ENCODE measurements around the gene SBNO1.

Gene SBNO1

DNA sequence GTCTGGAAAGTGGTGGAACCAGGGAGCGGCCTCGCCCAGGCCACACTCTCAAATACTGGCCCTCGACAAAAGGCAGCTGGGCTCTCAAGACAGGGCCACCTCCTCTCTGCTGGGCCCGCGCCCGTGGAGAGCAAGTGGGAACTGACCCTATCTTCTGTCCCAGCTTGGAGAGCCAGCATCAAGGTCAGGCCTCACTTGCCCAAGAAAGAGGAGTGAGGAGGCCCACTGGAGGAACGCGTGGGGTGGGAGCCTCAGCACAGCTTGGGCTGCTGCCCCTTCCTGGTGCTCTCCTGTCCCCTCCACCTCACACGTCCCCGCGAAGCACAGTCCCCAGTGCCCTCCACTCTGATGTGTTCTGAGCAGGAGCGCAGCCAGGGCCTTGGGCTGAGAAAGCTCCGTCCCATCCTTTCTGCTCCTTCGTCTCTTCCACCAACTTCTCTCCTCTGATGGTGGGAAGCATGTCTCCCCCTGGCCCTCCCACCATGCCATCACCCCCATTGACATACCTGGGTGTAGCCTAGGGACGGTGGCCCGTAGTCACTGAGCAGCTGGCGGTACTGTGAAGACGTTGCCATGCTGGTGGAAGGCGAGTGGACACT lies 97.9 kb downstream of the SBNO1 start:
- Histone ChIP-seq H3K4me2 (ENCODE audit: insufficient read depth, low read length, poor library complexity, severe bottlenecking) (no peak overlapping the region), H2AFZ (ENCODE audit: low read length) (no peak overlapping the region), H3K4me3 (ENCODE audit: low read length in 2 of 2) (no peak overlapping the region), H3K79me1 (ENCODE audit: low read depth, low read length) (peaks cover 32% of the 10 kb centered on the region), H2BK12ac (ENCODE audit: low read length) (no peak overlapping the region), H4K8ac (ENCODE audit: low read depth, low read length) (no peak overlapping the region), H3K27me3 (ENCODE audit: control insufficient read depth in 3 of 3, insufficient read depth in 3 of 3, low read depth in 1 of 3, low read length in 3 of 3) (no peaks in the 10 kb centered on the region), H3K4me1 (ENCODE audit: control insufficient read depth in 2 of 2, insufficient read depth in 1 of 2, low read depth in 1 of 2, low read length in 2 of 2) (peaks cover 10 to 14% of the 10 kb centered on the region in 2 donors), H4K91ac (ENCODE audit: low read depth, low read length, poor library complexity) (no peak overlapping the region), H3K14ac (ENCODE audit: low read length) (no peak overlapping the region), H3K18ac (ENCODE audit: low read length) (no peak overlapping the region), H2BK5ac (ENCODE audit: low read length) (no peak overlapping the region), H3K23ac (ENCODE audit: low read depth, low read length, poor library complexity) (no peak overlapping the region), H2AK5ac (ENCODE audit: low read depth, low read length) (peak overlapping the region; percentile 31), H3K27ac (replicated peaks; ENCODE audit: low read length) (no peak overlapping the region), H2BK120ac (ENCODE audit: low read depth, low read length) (no peak overlapping the region), H3K4ac (ENCODE audit: low read length) (no peak overlapping the region), H3K9ac (ENCODE audit: low read depth, low read length, poor library complexity) (peak overlapping the region; percentile 61), H2BK15ac (ENCODE audit: low read length) (no peak overlapping the region), H3K36me3 (replicated peaks in 1 of 2; ENCODE audit: control insufficient read depth in 2 of 2, insufficient read depth in 2 of 2, low read length in 2 of 2) (peaks cover 44 to 68% of the 10 kb centered on the region in 2 donors), H3K9me3 (replicated peaks in 1 of 2; ENCODE audit: control insufficient read depth in 2 of 2, insufficient read depth in 1 of 2, low read depth in 1 of 2, low read length in 2 of 2) (no peaks in the 10 kb centered on the region)
- DNase-seq (ENCODE audit: low spot score) = no peak
- WGBS, 2 donors (ENCODE audit: extremely low coverage in 2 of 2, insufficient read length in 2 of 2, insufficient replicate concordance in 1 of 2) = no CpG with 5 or more reads among the region's 19 CpGs

DNA sequence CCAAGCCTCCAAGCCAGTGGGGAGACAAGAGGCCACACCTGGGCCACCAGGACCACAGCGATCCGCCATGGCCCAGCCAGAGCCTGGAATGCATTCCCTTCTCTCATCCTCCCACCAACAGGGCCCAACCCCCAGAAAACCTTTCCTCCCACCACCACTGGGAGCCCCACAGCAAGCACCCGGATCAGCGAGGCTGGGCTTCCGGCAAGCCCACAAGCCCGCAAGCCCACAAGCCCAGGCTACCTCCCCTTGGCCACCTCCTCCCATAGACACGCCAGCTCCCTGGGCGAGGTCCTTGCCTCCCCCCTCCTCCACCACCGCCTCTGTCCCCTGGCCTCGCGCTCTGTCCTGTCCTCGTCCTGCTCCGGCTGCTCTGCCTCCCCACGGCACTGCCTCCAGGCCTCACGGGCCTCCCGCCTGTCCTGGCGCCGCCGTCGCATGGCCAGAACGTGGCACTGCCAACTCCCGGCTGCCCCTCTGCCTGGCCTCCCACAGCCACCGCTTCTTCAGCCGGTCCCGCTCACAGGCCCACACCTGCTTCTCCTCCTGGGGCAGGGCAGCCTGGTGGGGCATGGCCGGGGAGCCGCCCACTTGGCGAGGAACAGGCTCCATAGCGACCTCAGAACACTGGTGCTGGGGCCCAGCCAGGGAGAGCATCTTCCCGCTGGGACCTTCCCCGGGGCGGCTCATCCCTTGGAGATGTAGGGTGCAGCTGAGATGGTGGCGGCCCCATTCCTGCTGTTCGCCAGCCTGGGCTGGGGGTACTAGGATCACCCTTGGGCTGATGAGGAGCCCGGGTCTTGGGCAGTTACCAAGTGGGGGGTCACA lies 98.6 kb downstream of the SBNO1 start:
- Histone ChIP-seq H2BK15ac (ENCODE audit: low read length) (no peak overlapping the region), H3K27me3 (ENCODE audit: control insufficient read depth in 3 of 3, insufficient read depth in 3 of 3, low read depth in 1 of 3, low read length in 3 of 3) (no peaks in the 10 kb centered on the region), H3K36me3 (replicated peaks in 1 of 2; ENCODE audit: control insufficient read depth in 2 of 2, insufficient read depth in 2 of 2, low read length in 2 of 2) (peaks cover 47 to 76% of the 10 kb centered on the region in 2 donors), H3K14ac (ENCODE audit: low read length) (no peak overlapping the region), H3K9me3 (replicated peaks in 1 of 2; ENCODE audit: control insufficient read depth in 2 of 2, insufficient read depth in 1 of 2, low read depth in 1 of 2, low read length in 2 of 2) (peaks cover 0 to 6% of the 10 kb centered on the region in 2 donors), H3K27ac (replicated peaks; ENCODE audit: low read length) (no peak overlapping the region), H3K4ac (ENCODE audit: low read length) (no peak overlapping the region), H2BK120ac (ENCODE audit: low read depth, low read length) (no peak overlapping the region), H3K79me1 (ENCODE audit: low read depth, low read length) (peaks cover 32% of the 10 kb centered on the region), H3K18ac (ENCODE audit: low read length) (peak overlapping the region; percentile 56), H4K91ac (ENCODE audit: low read depth, low read length, poor library complexity) (no peak overlapping the region), H2BK5ac (ENCODE audit: low read length) (peak overlapping the region; percentile 3), H2AFZ (ENCODE audit: low read length) (no peak overlapping the region), H3K4me1 (ENCODE audit: control insufficient read depth in 2 of 2, insufficient read depth in 1 of 2, low read depth in 1 of 2, low read length in 2 of 2) (peaks cover 10 to 14% of the 10 kb centered on the region in 2 donors), H3K9ac (ENCODE audit: low read depth, low read length, poor library complexity) (peak overlapping the region; percentile 83), H4K8ac (ENCODE audit: low read depth, low read length) (no peak overlapping the region), H2AK5ac (ENCODE audit: low read depth, low read length) (no peak overlapping the region), H2BK12ac (ENCODE audit: low read length) (no peak overlapping the region), H3K23ac (ENCODE audit: low read depth, low read length, poor library complexity) (peak overlapping the region; percentile 55), H3K4me3 (ENCODE audit: low read length in 2 of 2) (no peak overlapping the region), H3K4me2 (ENCODE audit: insufficient read depth, low read length, poor library complexity, severe bottlenecking) (no peak overlapping the region)
- DNase-seq (ENCODE audit: low spot score) = no peak
- no CpG with 5 or more reads among the region's 35 CpGs for WGBS, 2 donors (ENCODE audit: extremely low coverage in 2 of 2, insufficient read length in 2 of 2, insufficient replicate concordance in 1 of 2)

DNA sequence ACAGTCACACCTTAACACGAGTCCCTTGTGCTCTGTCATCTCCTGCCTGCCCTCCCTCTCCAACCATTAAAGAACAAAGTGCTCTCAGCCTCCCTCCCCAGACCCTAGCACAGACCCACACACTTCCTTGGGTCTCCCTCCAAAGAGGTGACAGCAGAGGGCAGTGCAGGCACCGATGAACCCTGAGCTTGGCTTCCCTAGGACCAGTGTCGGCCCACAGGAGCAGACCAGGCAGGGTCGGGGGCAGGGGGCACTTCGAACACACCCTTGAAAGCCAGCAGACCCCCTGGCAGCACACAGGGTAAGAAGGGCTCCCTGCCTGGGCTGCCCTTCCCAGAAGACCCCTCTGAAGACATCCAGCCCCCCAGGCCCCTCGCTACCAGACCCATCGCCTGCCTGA lies 100.0 kb downstream of the SBNO1 start:
- Histone ChIP-seq H3K14ac (ENCODE audit: low read length) (no peak overlapping the region), H2BK15ac (ENCODE audit: low read length) (no peak overlapping the region), H3K79me1 (ENCODE audit: low read depth, low read length) (peaks cover 26% of the 10 kb centered on the region), H3K4me3 (ENCODE audit: low read length in 2 of 2) (no peak overlapping the region), H3K36me3 (replicated peaks in 1 of 2; ENCODE audit: control insufficient read depth in 2 of 2, insufficient read depth in 2 of 2, low read length in 2 of 2) (peaks cover 53 to 90% of the 10 kb centered on the region in 2 donors), H2BK5ac (ENCODE audit: low read length) (peak overlapping the region; percentile 30), H3K9me3 (replicated peaks in 1 of 2; ENCODE audit: control insufficient read depth in 2 of 2, insufficient read depth in 1 of 2, low read depth in 1 of 2, low read length in 2 of 2) (peaks cover 0 to 18% of the 10 kb centered on the region in 2 donors), H3K4ac (ENCODE audit: low read length) (no peak overlapping the region), H3K27ac (replicated peaks; ENCODE audit: low read length) (no peak overlapping the region), H4K8ac (ENCODE audit: low read depth, low read length) (no peak overlapping the region), H3K23ac (ENCODE audit: low read depth, low read length, poor library complexity) (peak overlapping the region; percentile 82), H3K18ac (ENCODE audit: low read length) (no peak overlapping the region), H2AFZ (ENCODE audit: low read length) (no peak overlapping the region), H3K4me1 (ENCODE audit: control insufficient read depth in 2 of 2, insufficient read depth in 1 of 2, low read depth in 1 of 2, low read length in 2 of 2) (peaks cover 10 to 14% of the 10 kb centered on the region in 2 donors), H2AK5ac (ENCODE audit: low read depth, low read length) (no peak overlapping the region), H4K91ac (ENCODE audit: low read depth, low read length, poor library complexity) (no peak overlapping the region), H3K9ac (ENCODE audit: low read depth, low read length, poor library complexity) (peak overlapping the region; percentile 47), H2BK120ac (ENCODE audit: low read depth, low read length) (no peak overlapping the region), H3K27me3 (ENCODE audit: control insufficient read depth in 3 of 3, insufficient read depth in 3 of 3, low read depth in 1 of 3, low read length in 3 of 3) (no peaks in the 10 kb centered on the region), H3K4me2 (ENCODE audit: insufficient read depth, low read length, poor library complexity, severe bottlenecking) (no peak overlapping the region), H2BK12ac (ENCODE audit: low read length) (no peak overlapping the region)
- no peak for DNase-seq (ENCODE audit: low spot score)
- whole genome bisulfite sequencing, 2 donors (ENCODE audit: extremely low coverage in 2 of 2, insufficient read length in 2 of 2, insufficient replicate concordance in 1 of 2) = no CpG with 5 or more reads among the region's 7 CpGs

DNA sequence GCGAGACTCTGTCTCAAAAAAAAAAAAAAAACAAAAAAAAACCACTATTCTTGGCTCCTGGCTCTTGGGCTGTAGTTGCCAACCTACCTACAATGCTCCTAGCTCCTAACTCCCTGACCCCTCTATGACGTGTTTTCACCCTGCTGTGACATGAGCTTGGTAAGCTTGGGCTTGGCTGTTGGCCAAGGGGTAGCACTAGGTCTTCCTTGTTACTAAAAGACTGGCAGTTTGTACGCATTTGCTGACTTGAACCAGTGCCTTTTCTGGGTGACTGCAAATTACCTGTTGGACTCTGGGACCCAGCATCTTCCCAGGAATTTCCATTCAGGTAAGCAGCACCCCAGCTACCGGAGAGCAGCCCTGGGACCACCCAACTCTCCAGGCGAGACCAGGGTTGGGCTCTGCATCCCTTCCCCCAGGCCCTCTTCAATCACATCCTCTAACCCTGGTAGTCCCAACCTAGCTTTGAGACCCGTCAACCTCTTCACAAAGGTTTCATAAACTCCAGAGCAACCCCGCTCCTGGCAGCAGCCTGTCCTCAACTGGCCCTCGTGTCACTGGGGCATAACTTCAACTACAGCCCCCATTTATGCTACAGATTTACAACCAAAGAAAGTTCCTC lies 101.3 kb downstream of the SBNO1 start:
- H2AK5ac ChIP-seq (ENCODE audit: low read depth, low read length) = no peak overlapping the region
- no peak overlapping the region for H3K4ac ChIP-seq (ENCODE audit: low read length)
- no peak overlapping the region for H3K14ac ChIP-seq (ENCODE audit: low read length)
- no peak overlapping the region for H4K8ac ChIP-seq (ENCODE audit: low read depth, low read length)
- H3K79me1 ChIP-seq (ENCODE audit: low read depth, low read length) = peaks cover 20% of the 10 kb centered on the region
- no peak overlapping the region for H4K91ac ChIP-seq (ENCODE audit: low read depth, low read length, poor library complexity)
- H3K4me2 ChIP-seq (ENCODE audit: insufficient read depth, low read length, poor library complexity, severe bottlenecking) = no peak overlapping the region
- H3K4me3 ChIP-seq (ENCODE audit: low read length in 2 of 2) = peak overlapping the region in 1 of 2 donors; percentile 12
- no CpG with 5 or more reads among the region's 8 CpGs for WGBS, 2 donors (ENCODE audit: extremely low coverage in 2 of 2, insufficient read length in 2 of 2, insufficient replicate concordance in 1 of 2)
- H3K27ac ChIP-seq (replicated peaks; ENCODE audit: low read length) = no peak overlapping the region
- H2BK120ac ChIP-seq (ENCODE audit: low read depth, low read length) = no peak overlapping the region
- no peaks in the 10 kb centered on the region for H3K27me3 ChIP-seq (ENCODE audit: control insufficient read depth in 3 of 3, insufficient read depth in 3 of 3, low read depth in 1 of 3, low read length in 3 of 3)
- H3K36me3 ChIP-seq (replicated peaks in 1 of 2; ENCODE audit: control insufficient read depth in 2 of 2, insufficient read depth in 2 of 2, low read length in 2 of 2) = peaks cover 61 to 95% of the 10 kb centered on the region in 2 donors
- H3K18ac ChIP-seq (ENCODE audit: low read length) = no peak overlapping the region
- H2BK5ac ChIP-seq (ENCODE audit: low read length) = no peak overlapping the region
- no peak overlapping the region for H3K23ac ChIP-seq (ENCODE audit: low read depth, low read length, poor library complexity)
- no peak overlapping the region for H3K9ac ChIP-seq (ENCODE audit: low read depth, low read length, poor library complexity)
- H2BK15ac ChIP-seq (ENCODE audit: low read length) = no peak overlapping the region
- no peak for DNase-seq (ENCODE audit: low spot score)
- no peak overlapping the region for H2AFZ ChIP-seq (ENCODE audit: low read length)
- H2BK12ac ChIP-seq (ENCODE audit: low read length) = no peak overlapping the region
- H3K9me3 ChIP-seq (replicated peaks in 1 of 2; ENCODE audit: control insufficient read depth in 2 of 2, insufficient read depth in 1 of 2, low read depth in 1 of 2, low read length in 2 of 2) = peaks cover 0 to 18% of the 10 kb centered on the region in 2 donors
- peaks cover 0 to 4% of the 10 kb centered on the region in 2 donors for H3K4me1 ChIP-seq (ENCODE audit: control insufficient read depth in 2 of 2, insufficient read depth in 1 of 2, low read depth in 1 of 2, low read length in 2 of 2)
